Measurements from ENCODE around the gene HNRNPF.

HNRNPF gene

DNA sequence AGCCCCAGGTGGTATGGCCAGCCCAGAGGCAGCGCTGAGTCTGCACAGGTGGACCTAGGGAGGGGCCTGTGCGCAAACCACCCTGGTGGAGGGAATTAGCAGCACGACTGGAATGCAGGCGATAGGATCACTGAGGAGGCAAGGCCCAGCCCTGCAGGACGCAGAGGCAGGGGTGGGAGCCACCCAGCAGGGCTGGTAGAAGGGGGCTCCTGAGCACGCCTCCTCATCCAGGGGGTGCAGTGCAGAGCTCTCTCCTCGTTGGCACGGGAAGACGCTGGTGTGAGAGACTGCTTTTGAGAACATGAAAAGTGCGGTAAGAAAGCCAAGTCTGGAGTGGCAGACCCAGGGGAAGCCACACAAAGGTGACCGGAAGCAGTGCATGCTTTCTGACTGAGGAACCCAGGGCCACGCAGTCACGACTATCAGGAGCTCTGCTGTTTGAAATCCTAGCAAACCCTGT is 31.5 kb downstream of the HNRNPF start:
- DNase-seq (ENCODE audit: low read depth in 2 of 2, low spot score in 1 of 2) = no peak

DNA sequence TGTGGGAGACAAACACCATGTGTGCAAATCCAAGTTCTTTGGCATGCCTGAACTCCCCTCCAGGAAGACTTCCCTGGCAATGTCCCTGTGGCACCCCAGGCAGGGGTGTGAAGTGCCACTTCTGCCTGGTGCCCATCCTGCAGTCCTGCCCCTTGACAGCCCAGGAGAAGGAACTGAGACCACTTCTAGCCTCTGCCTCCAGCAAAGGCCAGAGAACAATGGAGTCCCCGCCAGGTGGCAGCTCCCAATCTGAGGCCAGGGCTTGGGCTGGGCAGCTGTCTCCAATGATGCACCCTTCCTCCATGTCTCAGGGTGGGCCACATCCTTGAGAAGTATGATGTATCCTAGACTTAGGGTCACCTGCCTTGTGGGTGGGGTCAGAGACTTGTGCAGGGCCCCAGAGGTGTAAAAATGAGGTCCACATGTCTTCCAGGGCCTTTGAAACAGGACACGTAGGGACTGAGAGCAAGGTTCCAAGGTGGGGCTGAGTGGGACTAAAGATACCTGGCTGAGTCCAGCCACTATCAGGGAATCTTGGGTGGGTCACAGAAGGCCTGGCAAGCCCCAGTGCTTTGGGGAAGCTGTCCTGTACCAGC is 32.1 kb downstream of the HNRNPF start:
- DNase-seq (ENCODE audit: low read depth in 2 of 2, low spot score in 1 of 2) = no peak

DNA sequence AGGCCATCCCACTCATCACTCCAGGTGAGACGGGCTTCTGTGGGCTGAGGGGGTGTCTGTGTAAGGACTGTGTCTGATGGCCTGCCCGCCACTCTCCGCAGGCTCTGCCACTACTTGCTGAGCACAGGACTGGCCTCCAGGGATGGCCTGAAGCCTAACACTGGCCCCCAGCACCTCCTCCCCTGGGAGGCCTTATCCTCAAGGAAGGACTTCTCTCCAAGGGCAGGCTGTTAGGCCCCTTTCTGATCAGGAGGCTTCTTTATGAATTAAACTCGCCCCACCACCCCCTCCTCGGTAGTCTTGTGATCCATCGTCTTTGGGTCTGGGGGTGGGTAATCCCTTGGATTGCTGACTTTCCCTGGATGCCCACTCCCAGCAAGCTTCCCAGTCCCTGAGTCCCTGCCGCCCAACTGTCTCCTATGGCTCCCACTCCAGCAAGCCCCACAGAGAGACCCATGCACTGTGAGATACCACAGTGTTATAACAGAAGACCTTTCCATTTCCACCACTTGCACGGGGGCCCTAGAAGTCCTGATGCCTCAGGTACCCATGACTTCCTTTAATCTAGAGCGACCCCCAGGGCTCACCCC is 32.8 kb downstream of the HNRNPF start:
- no peak for DNase-seq (ENCODE audit: low read depth in 2 of 2, low spot score in 1 of 2)

DNA sequence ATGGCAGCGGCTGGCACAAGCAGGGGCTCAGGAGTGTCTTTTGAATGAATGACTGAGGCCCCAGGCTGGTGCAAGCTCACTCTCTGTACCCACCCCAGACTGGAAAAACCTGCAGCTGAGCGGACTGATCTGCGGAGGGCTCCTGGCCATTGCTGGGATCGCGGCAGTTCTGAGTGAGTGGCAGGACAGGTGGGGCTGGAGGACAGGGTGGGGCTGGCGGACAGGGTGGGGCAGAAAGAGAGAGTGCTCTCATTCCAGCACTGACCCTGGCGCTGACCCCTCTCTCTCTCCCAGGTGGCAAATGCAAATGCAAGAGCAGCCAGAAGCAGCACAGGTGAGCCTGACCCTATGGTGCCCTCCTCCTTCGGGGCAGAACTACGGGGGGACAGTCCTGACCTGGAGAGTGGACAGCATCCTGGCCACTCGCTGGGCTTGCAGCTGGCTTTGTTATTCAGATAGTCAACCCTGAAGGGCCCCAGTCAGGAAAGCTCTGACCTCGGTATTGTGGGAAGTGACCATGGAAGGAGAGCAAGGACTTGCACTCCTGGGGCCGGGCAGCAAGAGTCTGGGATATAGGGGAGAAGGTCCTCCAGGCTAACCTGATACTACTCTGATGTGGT is 33.5 kb downstream of the HNRNPF start:
- DNase-seq (ENCODE audit: low read depth in 2 of 2, low spot score in 1 of 2) = no peak

DNA sequence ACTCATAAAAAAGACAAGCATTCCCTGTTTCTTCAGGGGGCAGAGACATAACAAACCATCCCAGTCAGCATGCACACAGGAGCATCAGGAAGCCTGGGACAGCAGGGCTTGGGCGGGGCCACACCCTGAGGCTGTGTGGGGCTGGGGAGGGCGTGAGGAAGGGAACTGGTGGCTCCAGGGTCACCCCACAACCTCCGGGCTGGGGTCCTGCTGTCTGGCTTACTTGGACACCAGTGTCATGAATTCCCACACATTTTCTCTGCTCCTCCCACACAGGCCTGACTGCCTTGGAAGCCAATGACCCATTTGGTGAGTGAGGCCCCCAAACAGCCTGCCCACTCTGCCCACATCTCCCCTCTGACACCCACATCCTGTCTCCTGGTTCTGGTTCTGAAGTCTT is 34.8 kb downstream of the HNRNPF start:
- no peak for DNase-seq (ENCODE audit: low read depth in 2 of 2, low spot score in 1 of 2)

DNA sequence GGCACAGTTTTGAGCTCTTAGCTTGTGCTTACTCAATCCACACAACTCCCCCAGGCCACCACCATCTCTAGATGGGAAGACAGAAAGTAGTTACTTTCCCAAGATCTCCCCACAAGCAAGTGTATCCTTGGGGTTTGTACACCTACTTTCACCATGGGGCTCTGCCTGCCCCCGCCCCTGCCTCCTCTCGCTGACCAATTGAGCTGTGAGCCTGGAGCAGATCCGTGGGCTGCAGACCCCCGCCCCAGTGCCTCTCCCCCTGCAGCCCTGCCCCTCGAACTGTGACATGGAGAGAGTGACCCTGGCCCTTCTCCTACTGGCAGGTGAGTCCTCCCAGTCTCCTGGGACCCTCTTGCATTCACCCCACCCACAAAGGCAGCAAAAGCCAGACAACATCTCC is 35.5 kb downstream of the HNRNPF start:
- no peak for DNase-seq (ENCODE audit: low read depth in 2 of 2, low spot score in 1 of 2)

DNA sequence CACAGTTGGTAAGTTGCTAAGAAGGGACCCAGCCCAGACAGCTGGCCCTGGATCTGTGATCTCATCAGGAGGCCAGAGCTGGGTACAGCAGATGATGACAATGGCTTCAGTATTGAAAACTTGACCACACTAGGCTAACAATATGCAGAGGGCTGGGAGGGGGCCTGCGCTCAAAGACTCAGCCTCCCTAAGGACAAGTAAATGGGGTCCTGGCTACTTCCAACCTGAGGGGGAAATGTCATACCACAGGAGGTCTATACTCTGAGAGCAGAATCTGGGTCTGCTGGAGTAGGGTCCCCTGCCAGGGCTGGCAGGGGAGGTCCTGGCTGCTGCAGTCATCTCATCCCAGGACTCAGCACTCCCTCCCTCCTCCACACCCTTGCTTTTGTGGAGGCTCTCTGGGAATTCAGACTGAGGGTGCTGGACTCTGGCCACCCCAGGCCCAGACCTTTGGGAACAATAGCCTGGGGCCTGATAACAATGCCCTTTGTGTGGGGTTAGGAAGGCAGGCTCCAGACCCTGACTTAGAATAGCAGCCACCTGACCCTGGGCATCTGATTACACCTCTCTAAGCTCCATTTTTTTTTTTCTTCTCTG is 36.1 kb downstream of the HNRNPF start:
- no peak for DNase-seq (ENCODE audit: low read depth in 2 of 2, low spot score in 1 of 2)

DNA sequence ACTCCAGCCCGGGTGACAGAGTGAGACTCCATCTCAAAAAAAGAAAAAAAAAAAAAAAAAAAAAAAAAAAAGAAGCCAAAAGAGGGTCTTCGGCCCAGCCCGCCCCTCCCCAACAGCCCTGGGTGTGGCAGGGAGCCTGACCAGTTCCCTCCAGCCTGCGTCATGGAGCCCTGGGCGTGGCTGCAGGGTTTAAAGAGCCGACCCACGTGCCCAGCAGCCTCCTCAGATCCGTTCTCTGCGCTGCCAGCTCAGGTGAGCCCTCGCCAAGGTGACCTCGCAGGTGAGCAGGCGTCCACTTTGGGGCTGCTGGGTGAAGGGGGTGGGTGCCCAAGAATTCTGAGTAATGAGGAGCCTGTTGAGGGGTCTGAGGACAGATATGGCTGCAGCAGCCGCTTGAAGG is 37.6 kb downstream of the HNRNPF start, which contains the start of gene FXYD4:
TSS of gene FXYD4 (plus strand) at position 219 of the 400 bp plus-strand sequence. CDS start 2,111 bp downstream, outside the sequence.
- no peak for DNase-seq (ENCODE audit: low read depth in 2 of 2, low spot score in 1 of 2)

DNA sequence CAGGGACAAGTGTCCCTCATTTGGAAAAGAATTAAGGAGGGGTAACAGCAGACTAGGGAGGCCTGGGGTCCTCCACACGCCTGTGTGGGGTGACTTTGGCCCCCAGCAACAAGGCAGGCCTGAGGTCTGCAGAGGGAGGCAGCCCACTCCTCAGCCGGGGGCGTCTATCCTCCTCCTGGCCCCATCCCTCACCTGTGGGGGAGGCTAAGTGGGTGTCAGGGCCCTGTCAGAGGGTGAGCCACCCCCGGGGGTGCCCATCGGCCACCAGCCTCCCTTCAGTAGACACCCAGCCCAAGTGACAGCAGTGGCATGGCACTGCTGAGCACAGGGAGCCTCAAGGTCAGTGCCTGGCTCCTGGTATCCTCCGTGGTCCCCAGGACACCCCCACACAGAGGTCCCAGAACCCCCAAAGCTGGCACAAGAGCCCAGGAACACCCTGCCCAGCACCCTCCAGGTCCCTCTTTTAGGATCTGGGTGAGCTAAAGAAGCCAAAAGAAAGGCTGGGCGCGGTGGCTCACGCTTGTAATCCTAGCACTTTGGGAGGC is 38.2 kb downstream of the HNRNPF start:
- no peak for DNase-seq (ENCODE audit: low read depth in 2 of 2, low spot score in 1 of 2)

DNA sequence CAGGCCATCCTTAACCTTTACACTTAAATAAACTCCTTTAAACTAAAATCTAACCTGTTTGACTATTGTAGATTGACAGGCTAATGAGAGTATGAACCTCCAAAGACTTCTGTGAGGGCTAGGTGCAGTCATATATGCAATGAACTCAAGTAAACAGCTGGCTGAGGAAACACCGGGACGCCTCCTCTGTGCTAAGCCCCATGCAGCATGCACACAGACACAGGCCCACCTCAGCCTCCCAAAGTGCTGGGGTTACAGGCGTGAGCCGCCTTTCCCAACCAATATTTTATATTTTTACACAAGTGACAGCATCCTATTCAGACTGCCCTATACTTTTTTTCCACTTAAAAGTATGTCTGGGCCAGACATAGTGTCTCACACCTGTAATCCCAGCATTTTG is 39.1 kb downstream of the HNRNPF start:
- no peak for DNase-seq (ENCODE audit: low read depth in 2 of 2, low spot score in 1 of 2)

DNA sequence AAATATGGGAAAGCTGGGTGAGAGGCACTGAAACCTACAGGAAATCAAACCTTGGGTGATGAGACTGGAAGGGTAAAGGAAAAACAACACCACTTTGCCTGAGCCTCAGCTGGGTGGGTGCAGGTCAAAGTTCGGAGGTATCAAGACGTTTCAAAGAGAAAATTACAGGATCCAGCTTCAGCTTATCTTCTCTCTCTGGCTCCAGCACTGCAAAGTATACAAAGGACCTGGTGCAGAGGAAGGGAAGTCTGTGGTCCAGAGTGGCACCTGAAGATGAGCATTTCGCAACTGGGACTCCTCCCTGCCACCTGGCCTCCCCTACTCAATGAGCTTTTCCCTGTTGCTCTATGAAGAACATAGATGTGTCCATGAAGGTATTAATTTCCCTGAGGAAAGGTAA is 44.0 kb downstream of the HNRNPF start:
- no peak for DNase-seq (ENCODE audit: low read depth in 2 of 2, low spot score in 1 of 2)

DNA sequence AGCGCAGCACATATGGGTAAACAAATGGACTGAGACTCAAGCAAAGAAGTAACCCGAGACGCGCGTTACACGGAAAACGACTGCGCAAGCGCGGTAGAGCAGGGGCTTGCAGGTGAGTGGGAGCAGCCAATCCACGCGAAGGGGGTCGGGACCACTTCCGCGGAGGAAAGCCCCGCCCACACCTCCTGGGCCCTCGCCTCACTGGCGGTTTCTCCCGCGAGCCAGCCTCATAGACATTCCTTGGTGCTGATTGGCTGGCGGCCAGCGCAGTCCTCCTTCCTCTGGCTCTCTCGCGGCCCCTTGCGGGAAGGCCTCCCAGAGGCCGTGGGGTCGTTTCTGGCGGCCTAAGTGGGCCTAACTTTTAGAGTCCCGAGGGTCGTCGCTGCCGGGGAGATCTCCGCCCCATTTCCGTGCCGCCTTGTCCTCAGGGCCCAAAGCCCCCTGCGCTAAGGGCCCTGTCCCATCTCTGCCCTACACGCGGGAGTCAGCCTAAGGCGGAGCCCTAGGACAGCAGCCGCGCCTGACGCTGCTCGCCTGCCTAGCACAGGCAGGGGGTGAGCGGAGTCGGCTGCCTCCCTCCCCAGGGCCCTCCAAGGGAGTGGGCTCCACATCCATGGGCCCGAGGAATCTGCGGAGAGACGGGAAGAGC is 46.7 kb downstream of the HNRNPF start:
- peak; percentile 76 to 96 for DNase-seq (ENCODE audit: low read depth in 2 of 2, low spot score in 1 of 2)

DNA sequence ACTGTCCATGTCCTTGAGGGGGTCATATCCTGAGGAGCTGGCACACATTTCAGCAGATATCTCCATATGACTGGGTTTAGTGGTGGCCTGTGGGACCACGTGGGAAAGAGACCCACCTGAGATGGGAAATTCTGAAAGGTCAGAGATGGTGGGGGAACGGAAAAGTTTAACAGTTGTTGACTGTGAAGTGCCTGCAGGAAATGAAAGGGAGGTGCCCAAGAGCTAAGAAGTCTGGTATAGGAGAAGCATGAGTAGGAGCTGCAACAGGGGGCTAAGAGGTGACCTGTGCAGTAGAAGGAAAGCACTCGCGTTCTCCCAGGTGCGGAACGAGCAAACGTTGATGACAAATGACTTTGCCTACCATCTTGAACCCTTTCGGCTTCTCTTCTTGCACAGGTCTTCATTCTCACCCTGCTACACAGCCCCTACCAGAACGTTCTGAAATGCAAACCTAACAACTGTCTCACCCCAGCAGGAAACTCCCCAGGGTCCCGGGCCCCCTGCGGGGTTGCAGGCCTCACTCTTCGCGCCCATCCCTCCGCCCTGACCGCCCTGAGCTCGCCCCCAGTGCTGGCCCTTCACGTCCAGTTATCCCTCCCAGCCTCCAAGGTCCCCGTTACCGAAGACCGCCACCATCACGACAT is 47.3 kb downstream of the HNRNPF start:
- DNase-seq (ENCODE audit: low read depth in 2 of 2, low spot score in 1 of 2) = peak in 1 of 2 donors; percentile 9

DNA sequence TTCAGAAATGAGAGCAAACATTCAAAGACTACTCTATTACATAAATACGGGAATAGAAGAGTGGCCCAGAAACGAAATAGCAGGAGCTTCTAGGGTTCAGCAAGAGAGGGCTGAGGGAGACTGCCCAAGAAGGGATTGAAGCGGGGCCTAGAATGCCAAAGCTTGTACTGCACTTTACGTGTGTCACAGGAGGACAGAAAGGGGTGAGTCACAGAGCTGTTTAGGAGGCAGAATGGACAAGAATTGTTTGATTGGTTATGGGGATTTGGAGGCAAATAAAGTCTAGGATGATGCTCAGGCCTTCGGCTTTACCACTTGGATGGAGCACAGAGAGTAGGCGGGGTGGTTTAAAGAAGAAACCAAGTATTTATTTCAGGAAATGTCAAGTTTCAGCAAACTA is 48.9 kb downstream of the HNRNPF start:
- DNase-seq (ENCODE audit: low read depth in 2 of 2, low spot score in 1 of 2) = no peak

DNA sequence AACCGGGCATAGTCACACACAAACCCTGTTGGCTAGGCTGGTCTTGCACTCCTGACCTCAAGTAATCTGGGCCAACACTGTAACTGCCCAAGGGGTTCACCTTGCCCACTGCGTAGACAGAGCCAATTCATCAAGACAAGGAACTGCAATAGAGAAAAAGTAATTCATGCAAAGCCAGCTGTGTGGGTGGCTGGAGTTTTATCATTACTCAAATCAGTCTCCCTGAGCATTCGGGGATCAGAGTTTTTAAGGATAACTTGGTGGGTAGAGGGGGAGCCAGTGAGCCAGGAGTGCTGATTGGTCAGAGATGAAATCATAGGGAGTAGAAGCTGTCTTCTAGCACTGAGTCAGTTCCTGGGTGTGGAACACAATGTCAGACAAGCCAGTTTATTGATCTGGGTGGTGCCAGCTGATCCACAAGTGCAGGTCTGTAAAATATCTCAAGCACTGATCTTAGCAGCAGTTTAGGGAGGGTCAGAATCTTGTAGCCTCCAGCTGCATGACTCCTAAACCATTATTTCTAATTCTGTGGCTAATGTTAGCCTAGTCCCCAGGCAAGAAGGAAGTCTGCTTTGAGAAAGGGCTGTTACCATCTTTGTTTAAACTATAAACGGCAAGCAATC is 53.1 kb downstream of the HNRNPF start:
- DNase-seq (ENCODE audit: low read depth in 2 of 2, low spot score in 1 of 2) = no peak

DNA sequence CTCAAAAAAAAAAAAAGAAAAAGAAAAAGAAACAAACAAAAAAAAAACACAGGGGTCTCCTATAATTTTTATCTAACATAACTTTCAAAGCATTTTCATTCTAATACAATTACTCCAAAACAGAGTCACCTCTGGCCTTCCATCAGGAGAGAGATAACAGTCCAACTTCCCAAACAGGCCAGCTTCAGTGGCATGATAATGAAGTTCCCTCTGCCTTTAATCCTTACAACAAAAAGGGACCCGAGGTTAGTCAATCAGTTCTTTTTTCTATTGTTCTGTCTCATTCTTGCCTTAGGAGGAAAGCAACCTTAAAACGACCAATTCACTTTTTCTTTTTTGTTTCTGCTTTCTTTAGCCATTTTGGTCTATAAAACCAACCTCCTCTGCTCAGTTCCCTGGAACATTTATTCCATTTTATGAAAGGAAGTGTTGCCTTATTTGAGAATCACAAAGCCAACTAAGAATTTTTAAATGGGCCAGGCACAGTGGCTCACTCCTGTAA is 54.1 kb downstream of the HNRNPF start:
- DNase-seq (ENCODE audit: low read depth in 2 of 2, low spot score in 1 of 2) = no peak

DNA sequence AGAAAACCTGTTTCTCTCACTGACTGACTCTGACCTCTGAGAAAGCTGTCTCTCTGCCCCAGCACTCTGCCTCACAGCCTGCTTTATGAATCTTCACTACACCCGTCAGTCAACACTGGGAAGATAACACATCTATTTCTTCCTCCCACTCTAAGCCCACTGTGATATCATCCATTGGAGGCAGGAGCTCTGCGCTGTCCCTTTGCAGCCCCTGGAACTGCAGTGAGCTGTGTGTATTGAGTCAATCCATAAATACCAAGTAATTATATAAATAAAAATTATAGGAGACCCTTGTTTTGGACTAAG is 54.7 kb downstream of the HNRNPF start:
- DNase-seq (ENCODE audit: low read depth in 2 of 2, low spot score in 1 of 2) = no peak

DNA sequence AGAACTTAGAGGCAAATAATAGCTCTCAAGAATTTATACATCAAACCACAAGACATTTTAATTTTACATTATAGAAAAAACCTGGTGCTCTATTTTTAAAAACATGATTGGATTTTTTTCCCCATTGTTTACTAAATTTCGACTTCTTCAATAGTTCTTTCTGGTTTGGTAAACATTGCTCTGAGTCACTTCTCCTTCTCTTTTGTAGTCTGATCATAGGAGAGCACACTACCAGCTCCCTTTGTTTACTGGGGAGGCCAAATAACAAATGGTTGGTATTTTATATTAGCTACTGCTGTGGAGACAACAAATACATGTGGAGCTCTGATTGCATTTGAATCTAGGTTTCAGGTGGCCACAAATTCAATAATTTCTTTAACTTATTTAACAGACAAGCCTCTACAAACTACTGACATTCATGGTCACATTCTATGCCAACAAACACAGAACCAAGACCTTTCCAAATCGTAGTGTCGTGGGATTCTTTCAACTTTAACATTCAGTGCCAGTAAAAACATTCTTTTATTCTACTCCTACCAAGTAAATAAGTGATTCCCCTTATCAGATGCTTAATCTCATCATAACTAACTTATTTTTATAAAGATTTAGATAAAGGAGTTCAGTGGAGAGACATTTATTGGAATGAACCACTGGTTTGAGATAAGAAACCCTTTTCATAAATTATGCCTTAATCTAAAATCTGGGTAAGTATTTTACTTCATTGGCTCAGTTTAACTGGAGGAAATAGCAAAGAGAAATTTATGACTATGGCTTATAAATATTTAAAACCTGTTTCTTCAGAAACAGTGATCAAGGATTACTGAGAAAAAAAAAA is 55.3 kb downstream of the HNRNPF start:
- DNase-seq (ENCODE audit: low read depth in 2 of 2, low spot score in 1 of 2) = no peak

DNA sequence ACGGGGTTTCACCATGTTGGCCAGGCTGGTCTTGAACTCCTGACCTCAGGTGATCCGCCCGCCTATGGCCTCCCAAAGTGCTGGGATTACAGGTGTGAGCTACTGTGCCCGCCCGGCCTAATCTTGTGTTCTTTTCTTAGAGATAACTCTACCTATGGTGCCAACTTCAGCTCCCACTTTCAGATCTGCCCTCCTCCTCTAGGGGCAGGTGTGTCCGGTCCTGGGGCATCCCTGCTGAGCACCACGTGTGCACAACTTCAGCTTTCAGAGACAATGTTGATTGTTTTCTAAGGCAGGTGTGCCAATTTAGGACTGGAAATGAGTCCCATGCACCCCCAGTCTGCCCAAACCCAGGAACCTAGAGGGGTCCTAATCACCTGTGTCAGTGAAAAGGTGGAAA is 56.0 kb downstream of the HNRNPF start:
- DNase-seq (ENCODE audit: low read depth in 2 of 2, low spot score in 1 of 2) = no peak

DNA sequence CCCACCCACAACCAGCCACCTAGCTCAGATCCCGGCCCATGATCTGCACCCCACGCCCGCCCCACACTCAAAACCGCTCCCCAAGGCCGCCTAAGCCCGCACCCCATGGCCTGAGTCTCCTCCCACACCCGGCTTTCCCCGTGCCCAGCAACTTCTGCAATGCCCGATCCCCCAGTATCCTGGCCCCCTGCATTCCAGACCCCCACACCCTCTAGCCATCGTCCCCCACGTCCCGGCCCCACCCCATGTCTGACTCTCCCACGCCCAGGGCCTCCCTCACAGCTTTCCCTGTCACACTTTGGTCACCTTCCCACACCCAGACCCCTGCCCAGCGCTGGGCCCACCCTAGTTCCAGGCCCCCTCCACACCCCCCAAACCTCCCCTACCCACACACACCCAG is 57.7 kb downstream of the HNRNPF start:
- DNase-seq (ENCODE audit: low read depth in 2 of 2, low spot score in 1 of 2) = no peak
